Fibroblast of the conjunctiva (primary cell): ENCODE measurements around the gene HSD17B11.
"Not testable (repeated sequence)": the region's sequence is repeated elsewhere in the genome, so short reads cannot be mapped to it uniquely, and the experiment has no call there.

Experiments
- DNase-seq: peaks from one replicate; pipeline ENCODE4 v3.0.0-alpha.2; 2010; ENCODE audit warnings: low read depth

The HSD17B11 gene

GRCh38 chr4:87356832-87357526 is 34.0 kb downstream of the HSD17B11 start:
- no peak for DNase-seq

- peak; percentile 48 for DNase-seq
Measured at GRCh38 chr4:87354168-87355102, 36.6 kb downstream of the HSD17B11 start.

- DNase-seq: peak; percentile 70
Measured at GRCh38 chr4:87353592-87353991, 37.4 kb downstream of the HSD17B11 start.

DNA sequence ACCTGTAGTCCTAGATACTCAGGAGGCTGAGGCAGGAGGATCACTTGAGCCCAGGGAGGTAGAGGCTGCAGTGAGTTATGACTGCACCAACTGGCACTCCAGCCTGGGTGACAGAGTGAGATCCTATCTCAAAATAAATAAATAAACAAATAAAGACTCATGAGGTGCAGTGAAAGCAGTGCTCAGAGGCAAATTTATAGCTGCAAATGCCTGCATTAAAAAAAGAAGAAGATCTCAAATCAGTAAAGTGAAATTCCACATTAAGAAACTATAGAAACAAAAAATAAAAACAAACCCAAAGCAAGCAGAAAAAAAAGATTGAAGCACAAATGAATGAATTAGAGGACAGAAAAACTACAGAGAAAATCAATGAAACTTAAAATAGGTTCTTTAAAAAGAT is 45.8 kb downstream of the HSD17B11 start:
- no peak for DNase-seq

DNA sequence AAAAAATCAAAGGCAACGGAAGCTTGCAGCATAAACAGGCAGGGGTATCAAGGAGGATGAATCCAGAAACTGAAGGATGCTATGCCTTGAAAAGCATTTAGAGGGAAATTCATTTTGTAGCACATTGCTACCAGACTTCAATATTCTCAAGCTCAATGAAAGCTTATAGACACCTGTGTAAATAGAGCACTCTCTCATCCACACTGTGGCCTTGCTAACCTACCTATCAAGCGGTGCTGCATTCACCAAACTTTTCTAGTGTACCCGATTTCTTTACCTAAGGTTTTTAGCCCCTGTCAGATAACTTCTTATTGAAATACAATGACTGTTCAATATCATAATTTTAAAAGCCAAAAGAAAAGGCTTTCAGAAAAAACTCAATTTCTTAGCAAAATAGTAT is 48.1 kb downstream of the HSD17B11 start:
- no peak for DNase-seq

DNA sequence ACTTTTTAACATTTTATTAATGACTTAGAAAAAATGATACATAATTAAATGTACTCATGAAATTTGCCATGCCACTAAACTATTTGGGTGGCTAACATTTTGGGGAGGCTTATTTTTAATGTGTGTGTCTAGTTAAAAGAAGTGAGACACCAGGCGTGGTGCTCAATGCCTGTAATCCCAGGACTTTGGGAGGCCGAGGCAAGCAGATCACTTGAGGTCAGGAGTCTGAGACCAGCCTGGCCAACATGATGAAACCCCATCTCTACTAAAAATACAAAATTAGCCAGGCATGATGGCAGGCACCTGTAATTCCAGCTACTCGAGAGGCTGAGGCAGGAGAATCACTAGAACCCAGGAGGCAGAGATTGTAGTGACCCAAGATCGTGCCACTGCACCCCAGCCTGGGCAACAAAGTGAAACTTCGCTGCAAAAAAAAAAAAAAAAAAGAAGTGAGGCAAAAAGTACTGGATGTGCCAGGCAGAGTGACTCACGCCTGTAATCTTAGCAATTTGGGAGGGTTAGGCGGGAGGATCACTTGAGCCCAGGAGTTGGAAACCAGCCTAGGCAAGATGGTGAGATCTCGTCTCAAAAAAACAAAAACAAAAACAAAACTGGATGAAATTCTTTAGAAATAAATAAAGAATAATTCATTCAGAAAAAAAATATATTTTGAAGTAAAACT is 48.9 kb downstream of the HSD17B11 start:
- peak; percentile 63 for DNase-seq

DNA sequence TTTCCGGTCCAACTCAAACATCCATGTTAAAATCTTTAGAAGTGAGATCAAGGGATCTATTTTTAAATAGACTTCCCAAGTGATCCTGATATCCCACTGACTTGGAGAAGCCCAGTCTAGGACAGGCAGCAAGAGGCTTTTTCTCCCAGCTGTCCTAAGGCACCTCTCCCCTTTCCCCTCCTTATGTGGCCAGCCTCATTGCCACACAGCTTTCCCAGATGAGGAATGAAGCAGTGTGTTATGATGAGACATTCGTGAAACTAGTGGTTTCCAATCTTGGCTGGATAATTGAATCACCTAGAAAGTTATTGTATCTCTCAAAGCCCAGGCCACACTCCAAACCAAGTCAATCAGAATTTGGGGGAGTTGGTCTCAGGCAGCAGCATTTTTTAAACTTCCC is 51.5 kb downstream of the HSD17B11 start:
- no peak for DNase-seq

- DNase-seq: no peak
Measured at GRCh38 chr4:87337361-87337760, 53.6 kb downstream of the HSD17B11 start.

DNA sequence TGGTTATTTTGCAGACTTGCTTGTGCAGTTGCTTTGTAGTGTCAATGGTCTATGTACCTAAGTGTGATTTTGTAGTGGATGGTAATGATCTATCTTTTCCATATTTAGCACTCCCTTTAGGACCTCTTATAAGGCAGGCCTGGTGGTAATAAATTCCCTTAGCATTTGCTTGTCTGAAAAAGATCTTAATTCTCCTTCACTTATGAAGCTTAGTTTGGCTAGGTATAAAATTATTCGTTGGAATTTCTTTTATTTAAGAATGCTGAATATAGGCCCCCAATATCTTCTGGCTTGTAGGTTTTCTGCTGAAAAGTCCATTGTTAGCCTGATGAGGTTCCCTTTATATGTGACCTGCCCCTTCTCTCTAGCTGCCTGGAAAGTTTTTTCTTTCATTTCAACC is 57.7 kb downstream of the HSD17B11 start:
- no peak for DNase-seq

- DNase-seq: no peak
Measured at GRCh38 chr4:87330761-87331160, 60.2 kb downstream of the HSD17B11 start.

DNA sequence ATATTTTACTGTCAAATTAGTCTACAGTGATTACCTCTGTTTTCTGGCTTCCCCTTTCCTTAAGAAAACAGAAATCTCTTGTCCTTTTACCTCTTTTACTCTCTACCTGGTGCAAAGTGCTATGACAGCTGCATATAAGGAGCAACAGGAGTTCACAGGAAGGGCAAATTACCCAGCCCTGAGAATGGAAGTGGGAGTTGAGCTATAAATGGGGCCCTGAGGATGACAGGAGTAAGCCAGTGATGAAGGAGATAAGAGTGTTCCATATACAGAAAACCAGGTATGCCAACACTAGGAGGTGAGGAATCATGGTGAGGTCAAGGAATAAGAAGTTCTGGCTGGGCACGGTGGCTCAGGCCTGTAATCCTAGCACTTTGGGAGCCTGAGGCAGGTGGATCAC is 63.9 kb downstream of the HSD17B11 start:
- DNase-seq: no peak

GRCh38 chr4:87326460-87326859 is 64.5 kb downstream of the HSD17B11 start:
- no peak for DNase-seq

DNA sequence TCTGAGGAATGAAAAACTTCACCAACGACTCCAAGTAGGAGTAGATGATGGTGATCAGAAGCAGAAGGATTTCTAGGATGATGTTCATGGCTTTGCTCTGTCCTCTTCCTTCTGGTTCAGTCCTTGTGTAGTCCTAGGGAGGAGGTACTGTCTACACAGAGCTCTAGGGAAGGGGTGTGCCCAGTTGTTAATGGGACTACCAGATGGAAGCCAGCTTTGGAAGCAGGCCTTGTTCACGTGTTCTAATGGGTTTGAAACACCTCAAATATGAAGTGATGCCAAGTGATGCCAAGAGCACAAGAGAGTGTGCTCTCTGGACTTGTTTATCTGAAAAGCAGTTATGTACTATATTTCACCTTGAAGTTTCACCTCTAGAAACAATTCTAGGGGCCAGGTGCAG is 68.2 kb downstream of the HSD17B11 start, which contains the start of gene HSD17B13:
Gene HSD17B13, minus strand, starts transcription at position 129 of the 400 bp plus-strand sequence. Its CDS starts 41 bp downstream, at position 88.
- no peak for DNase-seq

DNA sequence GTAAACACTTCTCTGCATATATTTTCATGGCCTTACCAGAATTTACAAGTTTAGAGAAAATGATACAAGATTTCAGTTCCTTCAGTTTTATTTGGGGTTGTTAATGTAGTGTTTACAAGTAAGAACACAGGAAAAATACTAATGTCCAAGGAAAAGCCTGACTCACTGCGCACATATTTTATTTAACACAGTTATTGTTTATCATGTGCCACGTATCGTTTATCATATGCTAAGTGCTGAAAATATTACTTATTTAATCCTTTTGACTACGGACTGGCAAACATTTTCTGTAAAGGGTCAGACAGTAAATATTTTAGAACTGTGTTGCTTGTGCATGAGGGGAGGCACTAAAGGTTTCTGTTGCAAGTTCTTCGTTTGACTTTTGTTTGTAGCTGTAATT is 69.1 kb downstream of the HSD17B11 start:
- DNase-seq: no peak

DNA sequence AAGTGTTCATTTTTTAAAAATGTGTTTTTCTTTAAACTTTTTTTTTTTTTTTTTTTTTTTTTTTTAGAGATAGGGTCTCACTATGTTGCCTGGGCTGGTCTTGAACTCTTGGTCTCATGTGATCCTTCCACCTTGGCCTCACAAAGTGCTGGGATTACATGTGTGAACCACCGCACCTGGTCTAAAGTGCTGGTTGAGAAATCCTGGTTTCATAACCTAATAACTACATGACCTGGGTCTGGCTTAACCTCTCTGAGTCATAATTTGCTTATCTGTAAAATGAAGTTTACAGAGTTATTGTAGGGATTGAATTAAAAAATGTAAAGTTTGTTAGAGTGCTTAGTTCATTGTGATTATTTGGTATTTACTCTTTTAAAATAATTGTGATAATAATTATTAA is 73.5 kb downstream of the HSD17B11 start:
- no peak for DNase-seq

- no peak for DNase-seq
Measured at GRCh38 chr4:87316961-87317360, 74.0 kb downstream of the HSD17B11 start.

GRCh38 chr4:87315000-87315399 is 76.0 kb downstream of the HSD17B11 start:
- not testable (repeated sequence) for DNase-seq

DNA sequence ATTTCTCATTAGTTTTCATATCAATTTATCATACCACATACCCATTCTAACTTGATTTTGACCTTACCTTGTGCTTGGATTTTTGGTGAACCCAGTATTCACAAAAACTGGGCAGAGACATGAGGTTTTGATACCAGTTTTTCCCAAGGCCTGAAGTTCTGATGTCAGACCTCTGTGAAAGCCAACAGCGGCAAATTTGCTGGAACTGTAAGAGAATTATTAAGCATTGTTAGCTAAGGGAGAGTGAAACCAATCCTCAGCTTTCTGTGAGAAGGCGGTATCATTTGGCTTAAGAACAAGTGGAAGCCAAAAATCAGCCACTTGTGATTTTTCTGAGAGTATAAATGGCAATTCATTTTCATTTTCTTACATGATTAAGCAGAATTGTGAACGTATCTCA is 77.2 kb downstream of the HSD17B11 start:
- no peak for DNase-seq

GRCh38 chr4:87311684-87312083 is 79.3 kb downstream of the HSD17B11 start:
- no peak for DNase-seq

DNA sequence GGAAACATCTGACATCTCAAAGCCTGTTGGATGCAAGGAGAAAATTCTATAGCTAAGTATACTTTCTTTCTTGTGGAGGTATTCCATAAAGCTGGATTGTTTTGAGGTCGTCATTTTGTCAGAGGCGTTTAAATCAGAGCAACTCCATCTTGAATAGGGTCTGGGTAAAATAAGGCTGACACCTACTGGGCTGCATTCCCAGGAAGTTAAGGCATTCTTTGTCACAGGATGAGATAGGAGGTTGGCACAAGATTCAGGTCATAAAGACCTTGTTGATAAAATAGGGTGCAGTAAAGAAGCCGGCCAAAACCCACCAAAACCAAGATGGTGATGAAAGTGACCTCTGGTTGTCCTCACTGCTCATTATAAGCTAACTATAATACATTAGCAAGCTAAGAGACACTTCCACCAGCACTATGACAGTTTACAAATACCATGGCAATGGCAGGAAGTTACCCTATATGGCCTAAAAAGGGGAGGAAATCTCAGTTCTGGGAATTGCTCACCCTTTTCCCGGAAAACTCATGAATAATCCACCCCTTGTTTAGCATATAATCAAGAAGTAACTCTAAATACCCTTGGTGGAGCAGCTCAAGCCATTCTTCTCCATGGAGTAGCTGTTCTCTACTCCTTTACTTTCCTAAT is 80.2 kb downstream of the HSD17B11 start:
- DNase-seq: no peak

- DNase-seq: peak; percentile 22
Measured at GRCh38 chr4:87309625-87310024, 81.4 kb downstream of the HSD17B11 start.

GRCh38 chr4:87306056-87306455 is 84.9 kb downstream of the HSD17B11 start:
- no peak for DNase-seq
